Keratinocyte (primary cell): Measurements from ENCODE around the gene TUBB6.

ENCODE experiments used
- EZH2 ChIP-seq: IDR thresholded peaks from one replicate; pipeline ENCODE4 v1.6.1; 2012; ENCODE audit warnings: inconsistent platforms, mild to moderate bottlenecking, low read length, moderate library complexity
- TF ChIP-seq, protein P1 (sequence below), 3 experiments: IDR thresholded peaks in 1 of 3; conservative IDR thresholded peaks in 1 of 3; optimal IDR thresholded peaks in 1 of 3; 2 replicates in 2 of 3; 3 replicates in 1 of 3; pipeline versions ENCODE3 to v1.5.1; 2011; ENCODE audit warnings: low read length in 3 of 3, mild to moderate bottlenecking in 3 of 3, moderate library complexity in 2 of 3, control low read depth in 1 of 3, inconsistent platforms in 1 of 3; ENCODE audit not compliant: insufficient read depth in 2 of 3; ENCODE audit errors: extremely low read depth in 1 of 3

DNA sequence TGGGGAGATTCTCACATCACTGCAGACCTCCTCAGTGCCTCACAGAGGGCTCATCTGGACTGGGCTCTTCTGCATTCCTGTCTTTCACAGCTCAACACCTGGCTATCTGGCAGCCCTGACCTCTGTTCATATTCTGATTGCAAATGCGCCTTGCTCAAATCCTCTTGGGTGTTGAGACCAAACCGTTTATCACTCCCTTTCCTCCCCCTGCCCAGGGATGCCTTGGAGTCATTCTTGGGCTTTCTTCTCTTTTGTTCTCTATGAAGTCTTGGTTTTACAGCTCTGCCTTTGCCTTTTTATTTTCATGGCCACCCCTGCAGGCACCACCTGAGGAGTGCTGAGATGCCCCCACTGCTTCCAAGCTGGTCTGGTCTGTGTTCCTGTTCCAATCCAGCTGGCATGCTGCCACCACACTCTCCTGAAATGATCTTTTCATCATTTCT lies 26.3 kb downstream of the TUBB6 start:
- TF ChIP-seq, protein P1, sequence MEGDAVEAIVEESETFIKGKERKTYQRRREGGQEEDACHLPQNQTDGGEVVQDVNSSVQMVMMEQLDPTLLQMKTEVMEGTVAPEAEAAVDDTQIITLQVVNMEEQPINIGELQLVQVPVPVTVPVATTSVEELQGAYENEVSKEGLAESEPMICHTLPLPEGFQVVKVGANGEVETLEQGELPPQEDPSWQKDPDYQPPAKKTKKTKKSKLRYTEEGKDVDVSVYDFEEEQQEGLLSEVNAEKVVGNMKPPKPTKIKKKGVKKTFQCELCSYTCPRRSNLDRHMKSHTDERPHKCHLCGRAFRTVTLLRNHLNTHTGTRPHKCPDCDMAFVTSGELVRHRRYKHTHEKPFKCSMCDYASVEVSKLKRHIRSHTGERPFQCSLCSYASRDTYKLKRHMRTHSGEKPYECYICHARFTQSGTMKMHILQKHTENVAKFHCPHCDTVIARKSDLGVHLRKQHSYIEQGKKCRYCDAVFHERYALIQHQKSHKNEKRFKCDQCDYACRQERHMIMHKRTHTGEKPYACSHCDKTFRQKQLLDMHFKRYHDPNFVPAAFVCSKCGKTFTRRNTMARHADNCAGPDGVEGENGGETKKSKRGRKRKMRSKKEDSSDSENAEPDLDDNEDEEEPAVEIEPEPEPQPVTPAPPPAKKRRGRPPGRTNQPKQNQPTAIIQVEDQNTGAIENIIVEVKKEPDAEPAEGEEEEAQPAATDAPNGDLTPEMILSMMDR (optimal IDR thresholded peaks at IDR 0.05 in 1 of 3, IDR thresholded peaks at IDR 0.05 in 1 of 3, conservative IDR thresholded peaks at IDR 0.05 in 1 of 3; ENCODE audit: extremely low read depth in 1 of 3, insufficient read depth in 2 of 3, low read length in 3 of 3): no peak
- no peak for TF ChIP-seq EZH2
